ENCODE measurements around the gene P2RY2. TPM values are rescaled to one million over a fixed set of nuclear protein-coding genes. Genes with fewer than 3 reads are reported as not detected.

The P2RY2 gene
- total RNA-seq, 1 experiment from 2014 or later: 1.2 TPM

DNA sequence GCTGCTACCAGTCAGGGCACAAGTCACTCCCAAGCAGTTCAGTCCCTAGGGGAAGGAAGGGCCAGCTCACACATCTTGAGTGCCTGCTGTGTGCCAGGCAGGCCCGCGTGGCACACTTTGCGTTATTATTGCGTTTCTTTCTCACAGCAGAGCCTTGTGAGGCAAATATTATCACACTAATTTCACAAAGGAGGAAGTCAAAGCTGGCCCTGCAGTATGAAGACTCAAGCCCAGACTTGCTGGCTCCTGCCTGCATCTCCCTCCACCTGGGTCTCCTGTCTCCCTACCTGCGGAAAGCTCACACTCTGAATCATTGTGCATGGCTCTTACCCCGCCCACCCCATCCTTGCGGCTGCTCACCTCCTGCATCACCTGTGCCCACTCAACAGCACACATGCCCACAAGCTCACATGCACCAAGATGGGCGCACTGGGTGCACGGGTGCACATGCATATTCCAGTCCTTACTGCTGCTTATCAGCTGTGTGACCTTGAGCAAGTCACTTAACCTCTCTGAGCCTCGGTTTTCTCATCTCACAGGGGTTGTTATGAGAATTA lies 31.7 kb upstream of the P2RY2 start:
- ChIA-PET CTCF (interaction anchor here (0.7 to 7.8 kb wide), 12 partner anchors 9 to 174 kb away, joined by 3 to 129 read pairs (median 8); partner anchors contain the start of gene FCHSD2), POLR2A (no interaction called here)
- ATAC-seq: no peak

DNA sequence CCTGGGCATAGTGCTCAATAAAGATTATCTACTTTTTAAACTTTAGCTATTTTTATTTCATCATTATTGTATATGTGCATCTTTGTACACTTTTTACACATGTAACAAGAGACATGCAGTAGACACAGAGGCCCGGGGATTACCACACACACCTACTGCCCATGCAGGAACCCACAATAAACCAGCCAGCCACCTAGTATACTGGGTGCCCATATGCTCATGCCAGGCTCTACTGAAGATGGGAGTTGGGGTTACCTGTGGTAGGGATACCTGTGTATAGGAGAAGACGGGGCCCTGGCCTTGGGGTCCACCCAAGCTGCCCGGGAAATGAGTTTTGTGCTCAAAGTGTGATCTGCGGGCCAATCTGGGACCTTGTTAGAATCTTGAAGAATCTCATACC lies 31.2 kb upstream of the P2RY2 start:
- ChIA-PET POLR2A (no interaction called here), CTCF (interaction anchor here (0.6 to 7.8 kb wide), 11 partner anchors 10 to 1390 kb away, joined by 3 to 129 read pairs (median 9); partner anchors contain the start of gene FCHSD2)
- H3K27ac Mint-ChIP-seq: no peak overlapping the region
- H3K4me1 Mint-ChIP-seq: peaks cover 10% of the 10 kb centered on the region
- no peaks in the 10 kb centered on the region for H3K27me3 Mint-ChIP-seq (ENCODE audit: low read depth)
- peaks cover 2% of the 10 kb centered on the region; the same call in 1 of the 2 replicates for H3K9me3 Mint-ChIP-seq
- no peaks in the 10 kb centered on the region for H3K36me3 Mint-ChIP-seq
- ATAC-seq (no peak), DNase-seq (ENCODE audit: low spot score) (no peak)
- H3K4me3 Mint-ChIP-seq: no peak overlapping the region
- TF ChIP-seq NFE2L1 (CRISPR knock-in tag; IDR thresholded peaks at IDR 0.05): no peak
- TF ChIP-seq NR1H2 (CRISPR knock-in tag; IDR thresholded peaks at IDR 0.05): no peak
- no peak for TF ChIP-seq TP53 (CRISPR knock-in tag; IDR thresholded peaks at IDR 0.05)
- no peak for TF ChIP-seq ZNF219 (CRISPR knock-in tag; IDR thresholded peaks at IDR 0.05; ENCODE audit: borderline replicate concordance)
- TF ChIP-seq, protein P1, sequence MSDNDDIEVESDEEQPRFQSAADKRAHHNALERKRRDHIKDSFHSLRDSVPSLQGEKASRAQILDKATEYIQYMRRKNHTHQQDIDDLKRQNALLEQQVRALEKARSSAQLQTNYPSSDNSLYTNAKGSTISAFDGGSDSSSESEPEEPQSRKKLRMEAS (CRISPR knock-in tag; IDR thresholded peaks at IDR 0.05): no peak
- TF ChIP-seq ZNF416 (CRISPR knock-in tag; IDR thresholded peaks at IDR 0.05): no peak
- no peak for TF ChIP-seq ARID4B (CRISPR knock-in tag; IDR thresholded peaks at IDR 0.05; ENCODE audit: borderline replicate concordance)
- TF ChIP-seq TEAD4 (CRISPR knock-in tag; IDR thresholded peaks at IDR 0.05): no peak
- no peak for TF ChIP-seq JAZF1 (CRISPR knock-in tag; IDR thresholded peaks at IDR 0.05)
- no peak for TF ChIP-seq SMAD3 (CRISPR knock-in tag; IDR thresholded peaks at IDR 0.05; ENCODE audit: borderline replicate concordance)
- no peak for TF ChIP-seq OVOL2 (CRISPR knock-in tag; IDR thresholded peaks at IDR 0.05; ENCODE audit: borderline replicate concordance)
- TF ChIP-seq, protein P2, sequence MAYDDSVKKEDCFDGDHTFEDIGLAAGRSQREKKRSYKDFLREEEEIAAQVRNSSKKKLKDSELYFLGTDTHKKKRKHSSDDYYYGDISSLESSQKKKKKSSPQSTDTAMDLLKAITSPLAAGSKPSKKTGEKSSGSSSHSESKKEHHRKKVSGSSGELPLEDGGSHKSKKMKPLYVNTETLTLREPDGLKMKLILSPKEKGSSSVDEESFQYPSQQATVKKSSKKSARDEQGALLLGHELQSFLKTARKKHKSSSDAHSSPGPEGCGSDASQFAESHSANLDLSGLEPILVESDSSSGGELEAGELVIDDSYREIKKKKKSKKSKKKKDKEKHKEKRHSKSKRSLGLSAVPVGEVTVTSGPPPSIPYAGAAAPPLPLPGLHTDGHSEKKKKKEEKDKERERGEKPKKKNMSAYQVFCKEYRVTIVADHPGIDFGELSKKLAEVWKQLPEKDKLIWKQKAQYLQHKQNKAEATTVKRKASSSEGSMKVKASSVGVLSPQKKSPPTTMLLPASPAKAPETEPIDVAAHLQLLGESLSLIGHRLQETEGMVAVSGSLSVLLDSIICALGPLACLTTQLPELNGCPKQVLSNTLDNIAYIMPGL (CRISPR knock-in tag; IDR thresholded peaks at IDR 0.05): no peak
- TF ChIP-seq, protein P3, sequence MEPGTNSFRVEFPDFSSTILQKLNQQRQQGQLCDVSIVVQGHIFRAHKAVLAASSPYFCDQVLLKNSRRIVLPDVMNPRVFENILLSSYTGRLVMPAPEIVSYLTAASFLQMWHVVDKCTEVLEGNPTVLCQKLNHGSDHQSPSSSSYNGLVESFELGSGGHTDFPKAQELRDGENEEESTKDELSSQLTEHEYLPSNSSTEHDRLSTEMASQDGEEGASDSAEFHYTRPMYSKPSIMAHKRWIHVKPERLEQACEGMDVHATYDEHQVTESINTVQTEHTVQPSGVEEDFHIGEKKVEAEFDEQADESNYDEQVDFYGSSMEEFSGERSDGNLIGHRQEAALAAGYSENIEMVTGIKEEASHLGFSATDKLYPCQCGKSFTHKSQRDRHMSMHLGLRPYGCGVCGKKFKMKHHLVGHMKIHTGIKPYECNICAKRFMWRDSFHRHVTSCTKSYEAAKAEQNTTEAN (CRISPR knock-in tag; IDR thresholded peaks at IDR 0.05): no peak
- TF ChIP-seq GABPB1 (CRISPR knock-in tag; IDR thresholded peaks at IDR 0.05): no peak

More for the DNA sequence above, 31.7 kb upstream of the P2RY2 start:
- H3K4me1 Mint-ChIP-seq: peaks cover 10% of the 10 kb centered on the region
- H3K27ac Mint-ChIP-seq: no peak overlapping the region
- no peaks in the 10 kb centered on the region for H3K36me3 Mint-ChIP-seq
- no peak overlapping the region for H3K4me3 Mint-ChIP-seq
- peaks cover 7% of the 10 kb centered on the region; the same call in 1 of the 2 replicates for H3K9me3 Mint-ChIP-seq
- TF ChIP-seq FOXP1 (CRISPR knock-in tag; IDR thresholded peaks at IDR 0.05; ENCODE audit: borderline replicate concordance) (no peak), IRF2 (CRISPR knock-in tag; IDR thresholded peaks at IDR 0.05; ENCODE audit: borderline replicate concordance, low read depth) (no peak), USF1 (CRISPR knock-in tag; IDR thresholded peaks at IDR 0.05) (no peak), OVOL2 (CRISPR knock-in tag; IDR thresholded peaks at IDR 0.05; ENCODE audit: borderline replicate concordance) (no peak), ZMAT4 (CRISPR knock-in tag; IDR thresholded peaks at IDR 0.05) (no peak), FOXK1 (CRISPR knock-in tag; IDR thresholded peaks at IDR 0.05) (no peak), ZBTB21 (CRISPR knock-in tag; IDR thresholded peaks at IDR 0.05; ENCODE audit: borderline replicate concordance) (no peak), ELF4 (CRISPR knock-in tag; IDR thresholded peaks at IDR 0.05; ENCODE audit: low read depth) (no peak), ZNF671 (CRISPR knock-in tag; IDR thresholded peaks at IDR 0.05) (no peak), PRRX2 (CRISPR knock-in tag; IDR thresholded peaks at IDR 0.05) (no peak)
- TF ChIP-seq, protein P4, sequence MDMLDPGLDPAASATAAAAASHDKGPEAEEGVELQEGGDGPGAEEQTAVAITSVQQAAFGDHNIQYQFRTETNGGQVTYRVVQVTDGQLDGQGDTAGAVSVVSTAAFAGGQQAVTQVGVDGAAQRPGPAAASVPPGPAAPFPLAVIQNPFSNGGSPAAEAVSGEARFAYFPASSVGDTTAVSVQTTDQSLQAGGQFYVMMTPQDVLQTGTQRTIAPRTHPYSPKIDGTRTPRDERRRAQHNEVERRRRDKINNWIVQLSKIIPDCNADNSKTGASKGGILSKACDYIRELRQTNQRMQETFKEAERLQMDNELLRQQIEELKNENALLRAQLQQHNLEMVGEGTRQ (CRISPR knock-in tag; IDR thresholded peaks at IDR 0.05): no peak
- TF ChIP-seq, protein P5, sequence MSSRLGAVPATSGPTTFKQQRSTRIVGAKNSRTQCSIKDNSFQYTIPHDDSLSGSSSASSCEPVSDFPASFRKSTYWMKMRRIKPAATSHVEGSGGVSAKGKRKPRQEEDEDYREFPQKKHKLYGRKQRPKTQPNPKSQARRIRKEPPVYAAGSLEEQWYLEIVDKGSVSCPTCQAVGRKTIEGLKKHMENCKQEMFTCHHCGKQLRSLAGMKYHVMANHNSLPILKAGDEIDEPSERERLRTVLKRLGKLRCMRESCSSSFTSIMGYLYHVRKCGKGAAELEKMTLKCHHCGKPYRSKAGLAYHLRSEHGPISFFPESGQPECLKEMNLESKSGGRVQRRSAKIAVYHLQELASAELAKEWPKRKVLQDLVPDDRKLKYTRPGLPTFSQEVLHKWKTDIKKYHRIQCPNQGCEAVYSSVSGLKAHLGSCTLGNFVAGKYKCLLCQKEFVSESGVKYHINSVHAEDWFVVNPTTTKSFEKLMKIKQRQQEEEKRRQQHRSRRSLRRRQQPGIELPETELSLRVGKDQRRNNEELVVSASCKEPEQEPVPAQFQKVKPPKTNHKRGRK (CRISPR knock-in tag; IDR thresholded peaks at IDR 0.05; ENCODE audit: borderline replicate concordance): no peak
- TF ChIP-seq, protein P1 (CRISPR knock-in tag; IDR thresholded peaks at IDR 0.05): no peak
- no peaks in the 10 kb centered on the region for H3K27me3 Mint-ChIP-seq (ENCODE audit: low read depth)
- DNase-seq (ENCODE audit: low spot score): no peak

All from WTC11 (cell line).